GM12872 (cell line): ENCODE results near the gene PPM1E.

Source experiments
- TF ChIP-seq, protein P1 (sequence below): IDR thresholded peaks from 3 replicates; pipeline ENCODE4 v1.5.1; 2011; ENCODE audit warnings: low read depth, mild to moderate bottlenecking, low read length, moderate library complexity; ENCODE audit not compliant: insufficient read depth

The PPM1E gene

DNA sequence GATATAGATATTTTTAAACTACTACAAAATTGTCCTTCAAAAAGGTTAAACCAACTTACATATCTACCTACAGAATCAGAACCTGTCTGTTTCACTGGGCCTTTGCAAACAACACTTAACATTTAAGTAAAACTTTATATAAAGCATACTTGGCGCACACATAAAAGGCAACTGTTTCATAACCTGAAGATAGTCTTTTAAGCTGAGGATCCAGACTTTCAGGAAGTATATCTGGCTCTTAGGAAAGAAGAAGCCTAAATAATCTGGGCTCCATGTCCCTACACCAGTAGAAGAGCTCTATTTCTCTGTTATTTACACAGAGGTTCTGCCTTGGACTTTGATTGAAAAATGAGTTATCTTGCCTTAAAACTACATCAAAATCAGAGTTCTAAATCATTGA is 275.2 kb downstream of the PPM1E start:
- TF ChIP-seq, protein P1, sequence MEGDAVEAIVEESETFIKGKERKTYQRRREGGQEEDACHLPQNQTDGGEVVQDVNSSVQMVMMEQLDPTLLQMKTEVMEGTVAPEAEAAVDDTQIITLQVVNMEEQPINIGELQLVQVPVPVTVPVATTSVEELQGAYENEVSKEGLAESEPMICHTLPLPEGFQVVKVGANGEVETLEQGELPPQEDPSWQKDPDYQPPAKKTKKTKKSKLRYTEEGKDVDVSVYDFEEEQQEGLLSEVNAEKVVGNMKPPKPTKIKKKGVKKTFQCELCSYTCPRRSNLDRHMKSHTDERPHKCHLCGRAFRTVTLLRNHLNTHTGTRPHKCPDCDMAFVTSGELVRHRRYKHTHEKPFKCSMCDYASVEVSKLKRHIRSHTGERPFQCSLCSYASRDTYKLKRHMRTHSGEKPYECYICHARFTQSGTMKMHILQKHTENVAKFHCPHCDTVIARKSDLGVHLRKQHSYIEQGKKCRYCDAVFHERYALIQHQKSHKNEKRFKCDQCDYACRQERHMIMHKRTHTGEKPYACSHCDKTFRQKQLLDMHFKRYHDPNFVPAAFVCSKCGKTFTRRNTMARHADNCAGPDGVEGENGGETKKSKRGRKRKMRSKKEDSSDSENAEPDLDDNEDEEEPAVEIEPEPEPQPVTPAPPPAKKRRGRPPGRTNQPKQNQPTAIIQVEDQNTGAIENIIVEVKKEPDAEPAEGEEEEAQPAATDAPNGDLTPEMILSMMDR: no peak
